Transverse colon (tissue), 4 donors: ENCODE measurements around the gene GPC5.

Experiments
- EP300 ChIP-seq: sonication (generic); formaldehyde crosslinking; IDR thresholded peaks from one replicate; pipeline ENCODE4 v1.6.1; 2017; ENCODE audit warnings: antibody characterized with exemption, low read depth
- POLR2A ChIP-seq: fragments of 450-650 bp; IDR thresholded peaks from one replicate; pipeline ENCODE4 v1.6.1; 2016; ENCODE audit warnings: antibody characterized with exemption, mild to moderate bottlenecking, moderate library complexity
- POLR2AphosphoS5 ChIP-seq, 3 donors: sonication (generic); formaldehyde crosslinking; IDR thresholded peaks; one replicate each; pipeline ENCODE4 v1.6.1; 2016; ENCODE audit warnings: antibody characterized with exemption in 3 of 3
- TF ChIP-seq, protein P1 (sequence below), 5 experiments: fragments of 200-600 bp in 3 of 5; fragments of 450-650 bp in 2 of 5; sonication (generic) in 3 of 5; IDR thresholded peaks; 1 replicate in 2 of 5; 2 replicates in 3 of 5; pipeline ENCODE4 v1.5.1; 2016 to 2017; ENCODE audit warnings: antibody characterized with exemption in 5 of 5, inconsistent platforms in 3 of 5, mild to moderate bottlenecking in 2 of 5, moderate library complexity in 1 of 5

DNA sequence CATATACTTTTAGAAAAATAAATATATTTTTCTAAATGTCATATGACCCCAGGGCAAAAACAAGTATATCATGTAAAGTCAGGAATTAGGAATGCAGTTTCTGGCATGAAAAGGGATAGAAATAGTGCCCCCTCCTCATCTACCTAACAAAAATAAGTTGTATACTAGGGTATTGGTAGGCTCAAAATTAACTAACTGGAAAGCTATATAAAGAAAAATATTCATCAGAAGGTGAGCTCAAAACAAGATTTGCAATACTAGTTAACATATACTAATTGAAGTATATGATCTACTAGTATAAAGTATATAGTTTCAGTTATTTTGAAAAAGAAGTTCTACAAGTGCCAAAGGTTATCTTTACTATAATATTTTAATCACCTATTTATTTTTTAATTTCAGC, 200.2 kb downstream of the GPC5 start:
- no peak for TF ChIP-seq POLR2A
- TF ChIP-seq, protein P1, sequence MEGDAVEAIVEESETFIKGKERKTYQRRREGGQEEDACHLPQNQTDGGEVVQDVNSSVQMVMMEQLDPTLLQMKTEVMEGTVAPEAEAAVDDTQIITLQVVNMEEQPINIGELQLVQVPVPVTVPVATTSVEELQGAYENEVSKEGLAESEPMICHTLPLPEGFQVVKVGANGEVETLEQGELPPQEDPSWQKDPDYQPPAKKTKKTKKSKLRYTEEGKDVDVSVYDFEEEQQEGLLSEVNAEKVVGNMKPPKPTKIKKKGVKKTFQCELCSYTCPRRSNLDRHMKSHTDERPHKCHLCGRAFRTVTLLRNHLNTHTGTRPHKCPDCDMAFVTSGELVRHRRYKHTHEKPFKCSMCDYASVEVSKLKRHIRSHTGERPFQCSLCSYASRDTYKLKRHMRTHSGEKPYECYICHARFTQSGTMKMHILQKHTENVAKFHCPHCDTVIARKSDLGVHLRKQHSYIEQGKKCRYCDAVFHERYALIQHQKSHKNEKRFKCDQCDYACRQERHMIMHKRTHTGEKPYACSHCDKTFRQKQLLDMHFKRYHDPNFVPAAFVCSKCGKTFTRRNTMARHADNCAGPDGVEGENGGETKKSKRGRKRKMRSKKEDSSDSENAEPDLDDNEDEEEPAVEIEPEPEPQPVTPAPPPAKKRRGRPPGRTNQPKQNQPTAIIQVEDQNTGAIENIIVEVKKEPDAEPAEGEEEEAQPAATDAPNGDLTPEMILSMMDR (IDR thresholded peaks at IDR 0.05): no peak
- no peak for TF ChIP-seq EP300
- no peak for TF ChIP-seq POLR2AphosphoS5 (IDR thresholded peaks at IDR 0.05)
